Natural killer cell (primary cell): Measurements from ENCODE around the gene PDCD10. TPM values are rescaled to one million over a fixed set of nuclear protein-coding genes. Genes with fewer than 3 reads are reported as not detected.

ENCODE experiments used
- ATAC-seq, 3 donors: fragments of 150-1000 bp in 2 of 3; fragments of 200-7000 bp in 1 of 3; cut with Tn5 transposase; 1 replicate in 1 of 3; 2 replicates in 2 of 3; pipeline ENCODE4 v1.10.0; 2021; ENCODE audit warnings: mild to moderate bottlenecking in 2 of 3, moderate library complexity in 2 of 3
- DNase-seq, 2 donors: peaks; one replicate each; pipeline versions ENCODE4 v3.0.0 to v3.0.0-alpha.2; 2013 to 2021; ENCODE audit warnings: mixed read lengths in 1 of 2
- H3K27ac ChIP-seq: one replicate; pipeline ENCODE4 v1.5.1; 2013; ENCODE audit warnings: mild to moderate bottlenecking, low read length
- H3K27me3 ChIP-seq: one replicate; pipeline ENCODE4 v1.6.1; 2013; ENCODE audit warnings: low read length; ENCODE audit not compliant: control insufficient read depth, insufficient read depth
- H3K36me3 ChIP-seq: one replicate; pipeline ENCODE4 v1.6.1; 2013; ENCODE audit warnings: low read length; ENCODE audit not compliant: control insufficient read depth, insufficient read depth
- H3K4me1 ChIP-seq: one replicate; pipeline ENCODE4 v1.6.1; 2013; ENCODE audit warnings: low read length; ENCODE audit not compliant: control insufficient read depth, insufficient read depth
- H3K4me3 ChIP-seq: one replicate; pipeline ENCODE4 v1.5.1; 2013; ENCODE audit warnings: low read length
- H3K9me3 ChIP-seq: one replicate; pipeline ENCODE4 v1.6.1; 2013; ENCODE audit warnings: low read length; ENCODE audit not compliant: control insufficient read depth, insufficient read depth
- H3K27ac Mint-ChIP-seq, 2 donors: one replicate each; pipeline ENCODE4 v1.8.0; 2022; ENCODE audit warnings: mild to moderate bottlenecking in 2 of 2, mixed read lengths in 2 of 2, moderate library complexity in 1 of 2
- H3K27me3 Mint-ChIP-seq, 2 donors: one replicate each; pipeline ENCODE4 v1.8.0; 2022; ENCODE audit warnings: low read depth in 2 of 2, mixed read lengths in 2 of 2
- H3K36me3 Mint-ChIP-seq: one replicate; pipeline ENCODE4 v1.8.0; 2022; ENCODE audit warnings: mixed read lengths
- H3K4me1 Mint-ChIP-seq, 2 donors: one replicate each; pipeline ENCODE4 v1.8.0; 2022; ENCODE audit warnings: mixed read lengths in 2 of 2
- H3K4me3 Mint-ChIP-seq: one replicate; pipeline ENCODE4 v1.8.0; 2022; ENCODE audit warnings: mild to moderate bottlenecking, moderate library complexity, mixed read lengths
- H3K9me3 Mint-ChIP-seq, 2 donors: one replicate each; pipeline ENCODE4 v1.8.0; 2022; ENCODE audit warnings: mixed read lengths in 2 of 2
- CTCF ChIP-seq: fragments of 200-600 bp; IDR thresholded peaks from one replicate; pipeline ENCODE4 v1.8.0; 2022; ENCODE audit warnings: antibody characterized with exemption
- WGBS: methylation state at CpG from one replicate; pipeline ENCODE4 v1.1.7; 2013; ENCODE audit warnings: missing lambda C conversion rate; ENCODE audit not compliant: insufficient coverage; 5-methylcytosine and 5-hydroxymethylcytosine counted together
- intact Hi-C: fragments of 100-400 bp; cut with micrococcal nuclease; formaldehyde crosslinking; loops from one replicate; pipeline ENCODE4 v1.14.2; 2022
- total RNA-seq, 4 donors: library from RNA; stranded (reverse); fragments of 120-200 nt in 1 of 4; gene quantifications; one replicate each; pipeline versions ENCODE4 v1.2.3 to v1.2.4, GENCODE V29; 2013 to 2022

PDCD10 gene
- total RNA-seq, 3 donors from 2014 or later (not counting 1 experiment from before 2014, with no cell fraction given), result 50.6 to 58.3 (median 50.8) TPM

- TF ChIP-seq CTCF, result no peak
- no peaks in the 10 kb centered on the region for H3K27me3 ChIP-seq
- DNase-seq (no peak), ATAC-seq (no peak)
- 88% methylated on average over 4 of the region's 4 CpGs for WGBS
- H3K9me3 Mint-ChIP-seq, result no peaks in the 10 kb centered on the region
- peaks cover 74 to 84% of the 10 kb centered on the region in 2 donors for H3K4me1 Mint-ChIP-seq
- H3K27ac ChIP-seq, result no peak overlapping the region
- no peaks in the 10 kb centered on the region for H3K4me1 ChIP-seq
- H3K9me3 ChIP-seq, result no peaks in the 10 kb centered on the region
- no peaks in the 10 kb centered on the region for H3K27me3 Mint-ChIP-seq
- peak overlapping the region in 1 of 2 donors; percentile 55 for H3K27ac Mint-ChIP-seq
- H3K4me3 Mint-ChIP-seq, result no peak overlapping the region
- no peak overlapping the region for H3K4me3 ChIP-seq
- peaks cover 26% of the 10 kb centered on the region for H3K36me3 ChIP-seq
- intact Hi-C loops, result loop anchor here (2.0 kb wide), 1 partner anchor 13 kb away; no protein-coding TSS in a partner anchor
- H3K36me3 Mint-ChIP-seq, result no peaks in the 10 kb centered on the region
These were observed 25.0 kb downstream of the PDCD10 start for GRCh38 chr3:167709690-167710089.

- Histone ChIP-seq H3K4me3 (no peak overlapping the region), H3K9me3 (no peaks in the 10 kb centered on the region), H3K4me1 (no peaks in the 10 kb centered on the region), H3K36me3 (peaks cover 42% of the 10 kb centered on the region), H3K27ac (no peak overlapping the region), H3K27me3 (no peaks in the 10 kb centered on the region)
- ATAC-seq, result no peak
- H3K9me3 Mint-ChIP-seq, result no peaks in the 10 kb centered on the region
- no peak for TF ChIP-seq CTCF
- H3K4me3 Mint-ChIP-seq, result no peak overlapping the region
- no peaks in the 10 kb centered on the region for H3K27me3 Mint-ChIP-seq
- peaks cover 37 to 55% of the 10 kb centered on the region in 2 donors for H3K4me1 Mint-ChIP-seq
- intact Hi-C loops, result no loop called here
- H3K36me3 Mint-ChIP-seq, result no peaks in the 10 kb centered on the region
- 100% methylated on average over 2 of the region's 2 CpGs for WGBS
- H3K27ac Mint-ChIP-seq, result peak overlapping the region; percentile 27 to 53
- DNase-seq, result no peak
These were observed 28.9 kb downstream of the PDCD10 start for GRCh38 chr3:167705840-167706239.

GRCh38 chr3:167700926-167701325 lies 33.8 kb downstream of the PDCD10 start:
- H3K36me3 ChIP-seq, result peaks cover 29% of the 10 kb centered on the region
- no peaks in the 10 kb centered on the region for H3K9me3 ChIP-seq
- Mint-ChIP-seq H3K27ac (no peak overlapping the region), H3K36me3 (no peaks in the 10 kb centered on the region), H3K27me3 (no peaks in the 10 kb centered on the region), H3K9me3 (no peaks in the 10 kb centered on the region), H3K4me1 (peaks cover 19 to 31% of the 10 kb centered on the region in 2 donors), H3K4me3 (no peak overlapping the region)
- no CpG with 5 or more reads among the region's 2 CpGs for WGBS
- no peak overlapping the region for H3K27ac ChIP-seq
- ATAC-seq (no peak), DNase-seq (no peak)
- TF ChIP-seq CTCF, result no peak
- intact Hi-C loops, result no loop called here
- H3K27me3 ChIP-seq, result no peaks in the 10 kb centered on the region
- no peaks in the 10 kb centered on the region for H3K4me1 ChIP-seq
- H3K4me3 ChIP-seq, result no peak overlapping the region

- Mint-ChIP-seq H3K27ac (no peak overlapping the region), H3K4me3 (no peak overlapping the region), H3K36me3 (peaks cover 5% of the 10 kb centered on the region), H3K9me3 (no peaks in the 10 kb centered on the region), H3K27me3 (no peaks in the 10 kb centered on the region), H3K4me1 (peaks cover 16 to 24% of the 10 kb centered on the region in 2 donors)
- Histone ChIP-seq H3K4me3 (no peak overlapping the region), H3K9me3 (no peaks in the 10 kb centered on the region), H3K27ac (no peak overlapping the region), H3K36me3 (peaks cover 38% of the 10 kb centered on the region), H3K27me3 (no peaks in the 10 kb centered on the region), H3K4me1 (no peaks in the 10 kb centered on the region)
- ATAC-seq (no peak), DNase-seq (no peak)
- intact Hi-C loops, result no loop called here
- WGBS, result 99% methylated on average over 3 of the region's 4 CpGs
- no peak for TF ChIP-seq CTCF
These were observed 34.6 kb downstream of the PDCD10 start for GRCh38 chr3:167700046-167700445.
